ENCODE results near the gene NCAM2. TPM values are rescaled to one million over a fixed set of nuclear protein-coding genes. Genes with fewer than 3 reads are reported as not detected.

The NCAM2 gene
- total and polyA plus RNA-seq, 2 of the 8 experiments (the other 6 are each of a cell fraction or from before 2014, with no cell fraction given): 0.14 to 1.1 TPM

DNA sequence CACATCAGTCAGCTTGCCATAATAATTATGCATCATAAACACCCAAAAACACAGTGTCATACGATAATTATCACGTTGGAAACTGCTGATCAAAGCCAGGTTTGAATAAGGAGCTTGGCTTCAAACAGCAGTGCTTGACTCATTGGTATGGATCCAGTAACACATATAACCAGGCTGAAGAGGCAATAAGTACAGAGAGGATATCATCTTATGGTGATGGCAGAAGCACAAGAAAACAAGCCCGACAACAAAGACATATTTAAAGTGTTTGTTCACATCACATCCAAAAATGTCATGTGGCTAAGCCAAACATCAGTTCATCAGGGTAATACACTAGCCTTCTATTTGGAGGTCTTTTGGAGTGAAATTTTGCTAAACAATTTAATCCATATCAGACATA is 389.7 kb downstream of the NCAM2 start:
- H4K8ac ChIP-seq (ENCODE audit: extremely low read depth, insufficient read depth, low read length): no peak overlapping the region
- H3K36me3 ChIP-seq (ENCODE audit: control insufficient read depth in 2 of 4, insufficient read depth in 4 of 4, low read length in 3 of 4): no peaks in the 10 kb centered on the region
- no peak overlapping the region for H3K9ac ChIP-seq (replicated peaks in 1 of 4; ENCODE audit: extremely low read depth in 1 of 4, low read depth in 3 of 4, low read length in 3 of 4)
- H3K9me3 ChIP-seq (ENCODE audit: insufficient read depth in 2 of 2, low read depth in 1 of 2, low read length in 1 of 2): no peaks in the 10 kb centered on the region
- H3K23me2 ChIP-seq (ENCODE audit: low read depth, low read length): no peaks in the 10 kb centered on the region; the same call in 1 of the 2 replicates
- no peak overlapping the region for H4K91ac ChIP-seq (replicated peaks; ENCODE audit: insufficient read length, low read length)
- H3K79me1 ChIP-seq (ENCODE audit: low read depth, low read length): no peaks in the 10 kb centered on the region
- H3K79me2 ChIP-seq (ENCODE audit: control insufficient read depth in 1 of 2, insufficient read depth in 2 of 2, low read length in 2 of 2): no peaks in the 10 kb centered on the region
- H3K56ac ChIP-seq (replicated peaks; ENCODE audit: insufficient read length, low read depth, low read length): no peak overlapping the region
- 86% methylated on average over 3 of the region's 3 CpGs; no CpG with 5 or more reads in 1 of the 2 experiments for WGBS, 2 experiments (ENCODE audit: extremely low coverage in 1 of 2, insufficient coverage in 1 of 2, insufficient read length in 1 of 2, insufficient replicate concordance in 2 of 2, low coverage in 1 of 2, low lambda C conversion rate in 2 of 2, missing lambda C conversion rate in 1 of 2)
- no peak overlapping the region for H4K5ac ChIP-seq (ENCODE audit: insufficient read length, low read depth, low read length)
- POLR2A ChIA-PET (ENCODE audit: partially characterized antibody): no interaction called here
- no peak overlapping the region for H3K4me3 ChIP-seq (ENCODE audit: extremely low read depth in 1 of 4, insufficient read depth in 2 of 4, low read depth in 3 of 4, low read length in 4 of 4)
- H2AFZ ChIP-seq (ENCODE audit: low read length): no peak overlapping the region
- H3K23ac ChIP-seq (ENCODE audit: insufficient read length): no peak overlapping the region
- H3K4ac ChIP-seq (replicated peaks; ENCODE audit: insufficient read length, low read depth, low read length): no peak overlapping the region
- H3K4me1 ChIP-seq (replicated peaks in 1 of 4; ENCODE audit: control insufficient read depth in 3 of 4, insufficient read depth in 4 of 4, low read length in 3 of 4): no peaks in the 10 kb centered on the region
- no peaks in the 10 kb centered on the region for H3K27me3 ChIP-seq (replicated peaks in 1 of 4; ENCODE audit: control insufficient read depth in 3 of 4, extremely low read depth in 1 of 4, insufficient read depth in 3 of 4, low read length in 3 of 4)
- H3K14ac ChIP-seq (ENCODE audit: insufficient read length): no peak overlapping the region
- no peak overlapping the region for H2BK5ac ChIP-seq (ENCODE audit: low read depth, low read length)
- no peak overlapping the region for H2BK20ac ChIP-seq (ENCODE audit: low read length)
- H2BK120ac ChIP-seq (replicated peaks; ENCODE audit: low read depth, low read length): no peak overlapping the region
- no peak overlapping the region for H3K18ac ChIP-seq (ENCODE audit: extremely low read depth, low read length)
- FAIRE-seq (no peak), DNase-seq (ENCODE audit: low read depth in 1 of 2, low spot score in 2 of 2) (no peak)
- no peak overlapping the region for H3K4me2 ChIP-seq (ENCODE audit: insufficient read depth in 1 of 2, low read depth in 2 of 2, low read length in 2 of 2)
- CTCF ChIA-PET (ENCODE audit: partially characterized antibody): no interaction called here
- no peak overlapping the region for H2BK12ac ChIP-seq (ENCODE audit: low read depth, low read length)
- no peak overlapping the region for H3K27ac ChIP-seq (ENCODE audit: low read depth, low read length)
- H2BK15ac ChIP-seq (ENCODE audit: low read length): no peak overlapping the region
- no peaks in the 10 kb centered on the region for H4K20me1 ChIP-seq (replicated peaks in 1 of 2; ENCODE audit: control insufficient read depth in 1 of 2, insufficient read depth in 2 of 2, low read length in 2 of 2)
- no peak overlapping the region for H2AK5ac ChIP-seq (ENCODE audit: low read depth, low read length)
- TF ChIP-seq SP2 (IDR thresholded peaks at IDR 0.05; ENCODE audit: low read length) (no peak), SUZ12 (IDR thresholded peaks at IDR 0.05; ENCODE audit: low read length) (no peak), MAFK (IDR thresholded peaks at IDR 0.05; ENCODE audit: low read depth, low read length) (no peak), TEAD4 (IDR thresholded peaks at IDR 0.05; ENCODE audit: low read depth, low read length) (no peak)
- TF ChIP-seq, protein P1, sequence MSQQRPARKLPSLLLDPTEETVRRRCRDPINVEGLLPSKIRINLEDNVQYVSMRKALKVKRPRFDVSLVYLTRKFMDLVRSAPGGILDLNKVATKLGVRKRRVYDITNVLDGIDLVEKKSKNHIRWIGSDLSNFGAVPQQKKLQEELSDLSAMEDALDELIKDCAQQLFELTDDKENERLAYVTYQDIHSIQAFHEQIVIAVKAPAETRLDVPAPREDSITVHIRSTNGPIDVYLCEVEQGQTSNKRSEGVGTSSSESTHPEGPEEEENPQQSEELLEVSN (IDR thresholded peaks at IDR 0.05): no peak
